HG03039 (cell line): Measurements from ENCODE around the gene LTB4R.

Experiments
- ATAC-seq: cut with Tn5 transposase; IDR thresholded peaks from one replicate; pipeline ENCODE4 v1.9.1; 2021; ENCODE audit warnings: mild to moderate bottlenecking, moderate library complexity; ENCODE audit not compliant: unreplicated experiment

LTB4R gene, protein sequence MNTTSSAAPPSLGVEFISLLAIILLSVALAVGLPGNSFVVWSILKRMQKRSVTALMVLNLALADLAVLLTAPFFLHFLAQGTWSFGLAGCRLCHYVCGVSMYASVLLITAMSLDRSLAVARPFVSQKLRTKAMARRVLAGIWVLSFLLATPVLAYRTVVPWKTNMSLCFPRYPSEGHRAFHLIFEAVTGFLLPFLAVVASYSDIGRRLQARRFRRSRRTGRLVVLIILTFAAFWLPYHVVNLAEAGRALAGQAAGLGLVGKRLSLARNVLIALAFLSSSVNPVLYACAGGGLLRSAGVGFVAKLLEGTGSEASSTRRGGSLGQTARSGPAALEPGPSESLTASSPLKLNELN

DNA sequence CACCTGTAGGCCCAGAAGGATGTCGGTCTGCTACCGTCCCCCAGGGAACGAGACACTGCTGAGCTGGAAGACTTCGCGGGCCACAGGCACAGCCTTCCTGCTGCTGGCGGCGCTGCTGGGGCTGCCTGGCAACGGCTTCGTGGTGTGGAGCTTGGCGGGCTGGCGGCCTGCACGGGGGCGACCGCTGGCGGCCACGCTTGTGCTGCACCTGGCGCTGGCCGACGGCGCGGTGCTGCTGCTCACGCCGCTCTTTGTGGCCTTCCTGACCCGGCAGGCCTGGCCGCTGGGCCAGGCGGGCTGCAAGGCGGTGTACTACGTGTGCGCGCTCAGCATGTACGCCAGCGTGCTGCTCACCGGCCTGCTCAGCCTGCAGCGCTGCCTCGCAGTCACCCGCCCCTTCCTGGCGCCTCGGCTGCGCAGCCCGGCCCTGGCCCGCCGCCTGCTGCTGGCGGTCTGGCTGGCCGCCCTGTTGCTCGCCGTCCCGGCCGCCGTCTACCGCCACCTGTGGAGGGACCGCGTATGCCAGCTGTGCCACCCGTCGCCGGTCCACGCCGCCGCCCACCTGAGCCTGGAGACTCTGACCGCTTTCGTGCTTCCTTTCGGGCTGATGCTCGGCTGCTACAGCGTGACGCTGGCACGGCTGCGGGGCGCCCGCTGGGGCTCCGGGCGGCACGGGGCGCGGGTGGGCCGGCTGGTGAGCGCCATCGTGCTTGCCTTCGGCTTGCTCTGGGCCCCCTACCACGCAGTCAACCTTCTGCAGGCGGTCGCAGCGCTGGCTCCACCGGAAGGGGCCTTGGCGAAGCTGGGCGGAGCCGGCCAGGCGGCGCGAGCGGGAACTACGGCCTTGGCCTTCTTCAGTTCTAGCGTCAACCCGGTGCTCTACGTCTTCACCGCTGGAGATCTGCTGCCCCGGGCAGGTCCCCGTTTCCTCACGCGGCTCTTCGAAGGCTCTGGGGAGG lies at the start of gene LTB4R:
LTB4R (plus strand) TSS at position 857 of the 959 bp plus-strand sequence. CDS start 4,150 bp downstream, outside the sequence.
- ATAC-seq: peak; percentile 63

DNA sequence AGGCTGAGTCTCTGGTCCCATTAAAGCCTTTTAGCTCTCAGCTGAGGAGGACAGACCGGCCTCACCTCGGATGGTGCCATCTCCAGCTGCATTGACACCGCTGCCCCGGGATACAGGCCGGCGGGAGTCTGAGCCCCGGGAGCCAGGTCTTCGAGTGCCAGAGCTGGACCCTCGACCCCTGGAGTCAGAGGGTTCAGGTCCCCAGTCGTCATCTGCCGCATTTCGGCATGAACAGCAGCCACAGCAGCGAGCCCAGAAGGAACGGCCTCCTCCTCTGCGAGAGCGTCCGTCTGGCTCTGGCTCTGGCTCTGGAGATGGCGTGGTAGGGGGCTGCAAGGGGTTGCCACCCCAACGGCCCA lies 49.4 kb upstream of the LTB4R start:
- no peak for ATAC-seq

DNA sequence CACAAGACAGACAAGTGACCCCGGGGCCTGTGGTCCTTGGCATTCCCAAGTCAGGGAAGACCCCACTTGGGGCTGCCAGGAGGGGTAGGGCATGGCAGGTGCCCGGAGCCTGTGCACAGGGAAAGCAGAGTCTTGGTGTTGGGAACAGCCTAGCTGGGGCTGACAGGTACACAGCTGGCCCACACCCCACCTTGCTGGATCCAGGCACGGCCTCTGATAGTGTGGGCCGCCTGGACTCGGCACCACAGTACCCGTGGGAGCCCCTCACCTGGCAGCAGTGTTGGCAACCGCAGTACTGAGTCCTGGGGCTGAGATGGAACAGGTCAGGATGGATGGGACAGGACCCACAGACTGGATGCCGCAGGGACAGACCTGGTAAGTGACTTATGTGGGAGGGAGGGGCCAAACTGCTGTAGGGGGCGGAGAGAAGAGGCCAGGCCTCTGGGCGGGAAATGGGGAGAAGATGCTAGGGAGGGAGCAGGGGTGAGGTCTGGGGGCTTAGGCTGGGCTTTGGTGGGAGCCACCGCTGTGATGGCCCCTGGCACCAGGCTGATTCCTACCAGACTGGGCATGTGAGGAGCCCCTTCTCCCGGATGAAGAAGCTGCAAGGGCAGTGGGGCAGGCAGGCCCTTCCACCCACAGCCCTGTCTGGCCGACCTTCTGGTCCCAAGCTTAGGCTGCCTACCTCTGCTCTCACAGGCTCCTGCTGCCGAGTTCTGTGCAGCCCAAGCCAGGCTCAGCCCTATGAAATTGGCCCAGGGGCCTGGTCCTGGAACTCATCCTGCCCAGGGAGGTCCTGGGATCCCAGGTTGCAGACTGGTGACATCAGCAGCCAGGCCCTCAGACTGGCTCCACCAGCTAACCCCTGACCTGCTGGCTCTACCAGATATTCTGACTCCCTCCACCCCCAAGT lies 48.2 kb upstream of the LTB4R start, which contains the start of gene TGM1:
TGM1 (minus strand) TSS at position 357 of the 913 bp plus-strand sequence. CDS start 825 bp downstream, outside the sequence.
- no peak for ATAC-seq

DNA sequence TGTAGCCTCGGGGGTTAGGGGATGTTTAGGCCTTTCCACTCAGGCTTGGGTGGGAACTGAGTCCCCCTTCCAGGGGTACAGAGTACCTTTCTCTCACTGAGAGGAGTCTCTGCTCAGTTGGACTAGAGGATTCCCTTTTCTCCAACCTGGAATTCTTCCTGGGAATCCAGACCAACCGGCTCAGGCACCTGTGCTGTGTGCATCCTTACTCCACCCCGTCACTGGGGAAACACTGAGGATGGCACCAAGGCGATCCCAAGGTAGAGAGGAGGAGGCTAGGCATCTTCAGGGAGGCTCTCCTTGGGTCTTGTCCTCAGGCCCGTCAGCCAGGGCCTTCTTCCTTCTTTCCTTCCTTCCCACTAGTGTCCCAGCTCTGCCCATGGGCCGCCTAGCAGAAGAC lies 47.5 kb upstream of the LTB4R start:
- ATAC-seq: no peak

DNA sequence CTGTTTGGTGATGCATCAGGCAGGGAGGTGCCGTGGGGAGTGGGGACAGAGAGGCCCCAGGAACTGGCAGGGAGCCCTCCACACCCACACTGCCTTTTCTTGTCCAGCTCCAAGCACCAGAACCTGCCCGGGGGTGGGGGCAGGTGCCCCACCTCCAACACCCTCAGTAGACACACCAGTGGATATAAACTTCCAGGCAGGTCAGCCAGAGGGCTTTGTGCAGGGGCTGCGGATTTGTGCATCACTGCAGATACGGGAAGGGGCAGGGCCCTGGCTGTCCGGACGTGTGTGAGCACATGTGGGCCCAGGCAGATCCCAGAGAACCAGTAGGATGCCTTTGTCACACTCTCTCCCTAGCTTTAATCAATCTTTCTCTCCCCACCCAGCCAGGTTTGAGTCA lies 47.0 kb upstream of the LTB4R start:
- ATAC-seq: no peak

GRCh38 chr14:24266344-24267244 lies 44.7 kb upstream of the LTB4R start:
- ATAC-seq: no peak

DNA sequence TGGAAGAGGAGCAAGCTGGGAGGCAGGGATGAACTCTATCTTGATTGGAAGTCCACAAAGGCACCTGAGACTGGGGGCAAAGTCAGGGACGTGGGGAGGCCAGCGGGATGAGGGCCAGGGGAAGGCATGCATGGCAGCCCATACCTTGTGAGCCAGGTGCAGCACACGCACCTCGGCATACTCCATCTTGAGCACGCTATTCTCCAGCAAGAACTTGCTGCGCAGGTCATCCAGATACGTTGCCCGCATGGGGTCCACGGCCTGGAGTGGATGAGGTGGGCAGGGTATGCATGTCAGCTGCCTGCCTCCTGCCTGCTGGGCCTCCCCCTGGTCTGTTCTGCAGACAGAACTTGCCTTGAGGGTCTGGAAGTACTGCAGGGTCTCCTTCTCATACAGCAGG lies 43.8 kb upstream of the LTB4R start:
- ATAC-seq: no peak

GRCh38 chr14:24268225-24268624 lies 43.1 kb upstream of the LTB4R start:
- no peak for ATAC-seq

GRCh38 chr14:24269368-24269767 lies 41.9 kb upstream of the LTB4R start:
- no peak for ATAC-seq

DNA sequence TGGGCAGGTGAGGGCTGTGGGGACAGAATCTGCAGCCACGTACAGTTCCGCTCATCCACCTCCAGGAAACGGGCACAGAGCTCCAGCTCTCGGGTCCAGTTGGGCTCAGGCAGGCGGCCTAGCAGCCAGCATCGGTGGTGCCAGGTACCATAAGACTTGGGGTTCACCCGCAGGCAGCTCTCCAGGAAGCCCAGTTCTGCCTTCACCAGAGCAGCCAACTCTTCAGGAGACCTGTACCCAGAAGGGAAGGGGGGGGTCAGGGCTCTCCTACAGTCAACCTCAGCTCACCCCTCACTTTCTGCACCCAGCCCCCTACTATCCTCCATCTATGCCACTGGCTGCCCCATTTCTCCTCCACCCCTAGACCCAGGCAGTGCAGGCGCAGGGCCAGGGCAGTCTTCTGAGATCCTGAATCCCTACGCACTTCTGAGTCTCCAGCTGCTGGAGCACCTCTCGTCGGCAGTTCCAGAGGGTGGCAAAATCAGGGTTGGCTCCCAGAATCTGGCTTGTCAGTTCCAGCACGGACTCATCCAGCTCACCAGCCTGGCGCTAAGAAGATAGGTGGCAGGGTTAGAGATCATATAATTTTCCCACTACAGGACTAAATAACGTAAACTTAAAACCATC lies 41.3 kb upstream of the LTB4R start:
- ATAC-seq: no peak

- no peak for ATAC-seq
These were observed 40.7 kb upstream of the LTB4R start for GRCh38 chr14:24270537-24271133.

DNA sequence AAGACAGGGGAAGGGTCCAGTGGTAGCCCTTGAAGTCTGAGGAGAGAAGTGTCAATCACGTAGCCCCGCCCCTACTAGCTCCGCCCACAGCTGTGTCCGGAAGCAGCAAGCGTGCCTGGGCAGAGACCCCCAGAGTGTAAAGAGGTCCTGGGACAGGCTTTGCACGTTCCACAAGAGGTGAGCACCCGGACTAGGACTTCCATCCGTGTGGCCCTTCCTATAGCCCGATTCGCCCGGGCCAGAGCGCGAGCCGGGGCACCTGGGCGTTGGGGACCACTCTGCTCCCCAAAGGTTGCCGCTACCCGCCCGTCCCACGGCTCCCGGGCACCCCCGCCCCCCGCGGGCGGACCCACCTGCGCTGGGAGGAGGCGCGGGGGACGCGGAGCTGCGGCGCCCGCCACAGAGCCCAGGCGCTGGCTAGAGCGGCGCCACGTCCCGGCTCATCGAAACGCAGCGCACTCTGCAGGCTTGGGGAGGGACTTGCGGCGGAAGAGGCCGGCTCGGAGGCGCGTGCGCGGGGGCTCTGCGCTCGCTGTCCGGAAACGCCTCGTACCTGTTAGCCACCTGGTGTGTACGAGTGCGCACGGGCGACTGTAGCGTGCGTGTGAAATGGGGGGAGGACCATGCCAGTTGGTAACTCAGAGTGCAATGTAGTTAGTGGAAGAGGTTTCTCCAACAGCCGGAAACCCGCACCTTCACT lies 40.0 kb upstream of the LTB4R start, which contains the start of gene RABGGTA:
RABGGTA (minus strand) TSS at position 464 of the 700 bp plus-strand sequence. CDS start 482 bp downstream, outside the sequence.
- peak; percentile 81 for ATAC-seq

DNA sequence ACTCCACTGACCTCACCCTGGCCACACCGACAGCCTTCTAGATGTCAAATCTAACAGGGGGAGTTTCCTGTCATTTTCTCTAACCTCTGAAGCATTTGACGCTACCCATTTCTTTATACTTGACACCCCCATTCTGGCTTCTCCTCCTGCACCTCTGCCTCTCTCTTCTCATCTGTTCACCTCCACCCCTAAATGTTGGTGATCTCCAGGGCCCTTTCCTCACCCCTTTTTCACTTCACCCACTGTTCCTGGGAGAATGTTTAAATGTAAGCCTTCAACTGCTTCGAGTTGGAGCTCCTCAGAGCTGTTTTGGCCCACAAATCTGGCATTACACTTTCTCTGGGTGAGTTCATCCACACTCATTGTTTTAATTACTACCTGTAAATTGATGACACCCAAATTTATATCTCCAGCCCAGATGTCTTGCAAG lies 39.5 kb upstream of the LTB4R start:
- ATAC-seq: no peak

GRCh38 chr14:24272467-24272866 lies 38.8 kb upstream of the LTB4R start:
- ATAC-seq: no peak

GRCh38 chr14:24273422-24273998 lies 37.8 kb upstream of the LTB4R start:
- no peak for ATAC-seq

GRCh38 chr14:24274101-24274543 lies 37.2 kb upstream of the LTB4R start:
- ATAC-seq: peak; percentile 46

DNA sequence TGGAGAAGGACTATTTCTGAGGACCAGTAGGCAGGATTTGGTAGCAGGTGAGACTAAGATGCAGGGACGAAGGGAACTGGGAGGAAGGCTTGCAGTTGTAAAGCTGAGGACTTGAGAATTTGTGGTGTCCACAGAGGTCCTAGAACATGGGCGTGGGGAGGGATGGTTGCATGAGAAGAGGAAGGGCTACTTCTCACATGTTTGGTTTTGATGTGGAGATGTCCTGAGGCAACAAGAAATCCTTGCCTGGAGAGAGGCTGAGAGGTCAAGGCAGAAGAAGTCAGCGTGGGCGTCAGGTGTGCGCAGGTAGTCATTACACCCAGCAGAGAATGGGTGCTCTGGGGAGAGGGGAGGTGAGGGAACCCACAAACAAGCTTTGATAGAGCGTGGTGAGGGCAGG lies 34.2 kb upstream of the LTB4R start:
- ATAC-seq: no peak
